SIG-M5 treated with dmso at 0.1 percent for 504 hours (cell line): ENCODE results near the gene LIAS.
"Not testable (repeated sequence)": the region's sequence is repeated elsewhere in the genome, so short reads cannot be mapped to it uniquely, and the experiment has no call there.

ENCODE experiments used
- DNase-seq: peaks from one replicate; lab custom pipeline; 2025; ENCODE audit not compliant: unreplicated experiment; lab: John Stamatoyannopoulos, UW

Gene LIAS

DNA sequence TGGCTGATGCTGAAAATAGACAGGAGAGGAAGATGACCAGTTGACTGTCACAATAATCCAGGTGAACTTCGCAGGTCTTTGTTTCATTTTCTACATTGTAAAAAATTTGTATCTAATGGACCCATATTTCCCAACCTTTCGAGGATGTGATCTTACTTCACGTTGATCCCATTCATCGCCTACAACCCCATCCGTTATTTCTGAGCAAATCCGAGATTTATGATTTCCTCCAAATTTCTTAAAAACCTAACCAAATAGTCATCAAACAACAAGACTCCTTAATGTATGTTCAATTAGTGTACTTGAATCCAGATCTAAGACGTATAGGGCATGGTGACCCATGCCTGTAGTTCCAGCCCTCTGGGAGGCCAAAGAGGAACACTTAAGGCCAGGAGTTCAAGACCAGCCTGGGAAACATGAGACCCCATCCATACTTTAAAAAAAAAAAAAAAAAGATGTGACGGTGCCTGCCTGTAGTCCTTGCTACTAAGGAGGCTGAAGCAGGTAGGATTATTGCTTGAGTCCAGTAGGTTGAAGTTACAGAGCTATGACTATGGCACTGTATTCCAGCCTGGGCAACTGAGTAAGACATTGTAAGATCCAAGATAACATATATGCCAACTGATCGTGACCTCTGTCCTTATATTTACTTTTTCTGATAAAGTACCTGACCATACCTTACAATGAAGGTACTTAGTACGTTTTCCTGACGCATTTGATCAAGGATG is 5.8 kb upstream of the LIAS start:
- DNase-seq = no peak

DNA sequence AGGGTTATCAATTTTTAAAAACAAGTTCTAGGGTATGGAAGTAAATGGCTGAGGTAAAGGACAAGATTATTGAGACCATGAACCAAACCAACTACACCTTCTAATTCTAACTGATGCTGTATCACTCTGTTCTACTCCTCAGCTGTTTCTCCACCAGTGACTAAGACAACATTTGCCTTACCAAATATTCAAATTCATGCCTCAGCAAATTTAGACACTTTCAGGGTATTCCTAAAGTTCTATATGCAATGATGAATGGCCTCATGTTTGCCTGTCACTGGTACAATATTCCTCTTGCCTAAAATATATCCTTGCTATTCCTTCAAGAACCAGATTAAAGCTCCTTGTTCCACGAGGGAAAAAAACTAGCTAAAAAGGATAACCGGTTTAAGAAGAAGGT is 5.1 kb upstream of the LIAS start:
- DNase-seq = no peak

DNA sequence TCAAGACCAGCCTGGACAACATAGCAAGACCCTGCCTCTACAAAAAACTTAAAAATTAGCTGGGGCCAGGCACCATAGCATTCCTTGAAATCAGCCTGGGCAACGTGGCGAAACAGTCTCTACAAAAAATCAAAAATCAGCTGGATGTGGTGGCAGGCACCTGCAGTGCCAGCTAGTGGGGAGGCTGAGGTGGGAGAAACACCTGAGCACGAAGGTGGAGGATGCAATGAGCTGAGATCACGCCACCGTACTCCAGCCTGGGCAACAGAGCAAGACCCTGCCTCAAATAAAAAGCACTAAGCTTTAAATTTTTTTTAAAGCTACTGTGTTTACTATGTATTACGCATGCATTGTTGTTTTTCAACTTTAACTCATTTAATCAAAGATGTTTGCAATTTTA is 3.4 kb upstream of the LIAS start:
- DNase-seq = no peak

DNA sequence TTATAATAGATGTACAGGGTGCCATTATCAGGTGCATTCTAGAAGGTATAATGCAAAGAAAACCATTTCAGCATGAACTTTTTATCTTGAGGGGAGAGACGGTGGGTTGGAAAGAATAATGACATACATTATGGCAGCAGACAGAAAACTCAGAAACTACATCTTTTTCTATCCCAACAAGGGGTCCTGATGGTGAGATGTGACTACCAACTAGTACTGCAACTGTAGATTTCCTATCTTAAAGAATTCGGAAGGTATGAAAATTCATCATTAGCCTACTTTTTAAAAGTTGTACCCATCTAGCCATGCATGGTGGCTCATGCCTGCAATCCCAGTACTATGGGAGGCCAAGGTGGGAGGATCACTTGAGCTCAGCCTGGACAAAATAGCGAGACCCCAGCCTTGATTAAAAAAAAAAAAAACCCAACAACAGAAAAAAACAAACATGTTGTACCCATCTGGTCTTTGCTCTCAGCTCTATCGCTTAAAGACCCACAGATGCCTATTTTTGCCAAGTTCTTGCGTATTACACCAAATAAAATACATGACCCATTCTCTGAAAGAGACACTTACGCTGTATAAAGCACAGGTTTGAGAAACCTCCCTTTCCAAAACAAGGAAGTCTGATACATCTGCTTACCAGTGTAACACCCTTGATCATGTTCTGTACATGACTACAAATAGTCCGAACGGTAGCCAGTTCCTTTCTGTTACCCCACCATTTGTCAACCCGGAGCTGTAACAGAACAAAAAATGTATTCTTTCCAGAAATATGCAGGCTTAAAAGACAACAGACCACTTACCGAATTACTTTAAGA is 1.7 kb upstream of the LIAS start:
- no peak for DNase-seq

DNA sequence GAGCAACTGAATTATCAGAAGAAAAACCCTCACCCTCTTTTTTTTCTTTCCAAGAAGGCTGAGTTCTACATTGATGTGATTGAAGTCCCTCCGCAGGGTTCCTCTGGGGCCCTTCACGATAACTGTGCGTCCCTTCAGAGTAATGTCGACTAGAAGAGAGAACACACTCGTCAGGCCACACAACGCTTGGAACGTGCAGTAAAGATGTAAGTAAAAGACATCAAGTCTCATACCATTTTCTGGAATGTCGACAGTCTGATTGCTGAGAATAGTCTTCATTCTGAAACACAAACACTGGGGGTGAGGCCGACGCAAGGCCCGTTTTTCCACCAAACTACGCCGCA is 723 bp upstream of the LIAS start:
- DNase-seq = not testable (repeated sequence)

DNA sequence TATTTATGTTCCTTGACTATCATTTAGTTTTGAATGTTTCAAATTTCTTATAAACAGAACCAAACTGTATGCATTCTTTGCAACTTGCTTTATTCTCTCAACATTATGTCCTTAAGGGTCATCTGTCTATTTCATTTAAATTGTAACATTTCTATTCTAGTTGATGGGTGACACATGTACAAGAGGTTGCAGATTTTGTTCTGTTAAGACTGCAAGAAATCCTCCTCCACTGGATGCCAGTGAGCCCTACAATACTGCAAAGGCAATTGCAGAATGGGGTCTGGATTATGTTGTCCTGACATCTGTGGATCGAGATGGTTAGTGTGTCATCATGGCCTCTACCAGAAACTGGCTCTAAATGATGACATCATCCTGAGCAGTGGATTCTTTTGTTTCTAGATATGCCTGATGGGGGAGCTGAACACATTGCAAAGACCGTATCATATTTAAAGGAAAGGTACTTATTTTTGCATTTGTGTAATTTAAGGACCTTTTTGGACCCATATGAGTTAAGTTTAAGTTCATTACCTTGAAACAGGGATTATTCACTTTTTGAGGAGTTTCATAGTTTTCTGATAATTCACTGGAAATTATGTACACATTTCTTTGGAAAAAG is 6.1 kb downstream of the LIAS start:
- peak; percentile 65 for DNase-seq

DNA sequence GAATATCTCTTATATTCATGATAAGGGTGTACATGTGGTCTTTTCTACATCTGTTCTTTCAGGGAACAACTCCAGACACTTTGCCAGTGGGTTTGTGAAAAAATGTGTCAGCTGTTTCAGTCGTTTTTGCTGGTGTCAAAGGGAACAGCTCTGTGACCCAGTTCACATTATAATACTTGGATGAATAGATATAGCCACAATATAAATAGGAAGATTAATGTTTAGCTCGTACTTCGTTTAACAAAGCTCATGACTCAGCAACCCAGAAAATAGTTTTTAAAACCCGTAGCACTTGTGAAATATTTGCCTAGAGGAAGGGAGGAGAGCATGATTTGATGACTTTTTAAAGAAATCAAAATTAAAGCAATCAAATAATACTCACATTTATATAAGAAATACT is 7.9 kb downstream of the LIAS start:
- no peak for DNase-seq

DNA sequence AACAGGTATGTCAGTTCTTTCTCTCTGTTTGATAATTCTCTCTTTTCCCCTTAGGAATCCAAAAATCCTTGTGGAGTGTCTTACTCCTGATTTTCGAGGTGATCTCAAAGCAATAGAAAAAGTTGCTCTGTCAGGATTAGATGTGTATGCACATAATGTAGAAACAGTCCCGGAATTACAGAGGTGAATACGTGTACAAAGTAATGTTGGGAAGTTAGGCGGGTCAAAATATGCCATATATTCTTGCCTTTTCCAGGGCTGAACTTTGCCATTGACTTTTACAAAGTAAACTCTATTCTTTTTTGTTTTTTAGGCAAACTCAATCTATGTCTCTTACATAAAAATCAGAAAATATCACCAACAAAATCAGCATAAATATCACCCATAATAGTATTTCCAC is 8.6 kb downstream of the LIAS start:
- DNase-seq = no peak

DNA sequence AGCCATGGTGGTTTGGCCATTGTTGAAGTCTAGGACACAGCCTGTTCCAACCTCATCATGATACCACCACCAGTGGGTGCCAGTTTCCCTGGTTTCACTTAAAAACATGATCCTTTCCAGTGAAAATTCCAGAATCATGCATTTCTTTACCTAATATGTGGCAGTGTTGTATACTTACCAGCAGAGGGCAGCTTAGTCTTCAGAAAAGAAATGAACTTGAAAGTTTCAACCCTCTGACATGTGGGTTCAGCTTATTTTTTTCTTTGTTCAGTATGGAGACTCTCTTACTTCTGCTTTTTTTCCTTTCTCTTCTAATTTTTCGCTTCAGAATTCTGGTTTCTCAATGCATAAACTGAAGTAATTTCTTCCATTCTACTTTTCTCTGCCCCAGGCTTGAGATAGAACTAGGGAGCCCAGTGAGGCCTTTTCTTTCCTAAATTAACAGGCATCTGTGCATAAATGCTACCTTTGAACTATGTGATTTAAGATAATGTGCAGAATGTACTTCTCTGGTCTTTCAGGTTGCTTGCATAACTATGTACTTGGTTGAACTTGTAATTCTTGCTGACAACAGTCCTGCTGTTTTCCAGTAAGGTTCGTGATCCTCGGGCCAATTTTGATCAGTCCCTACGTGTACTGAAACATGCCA is 10.7 kb downstream of the LIAS start:
- DNase-seq = peak; percentile 93

DNA sequence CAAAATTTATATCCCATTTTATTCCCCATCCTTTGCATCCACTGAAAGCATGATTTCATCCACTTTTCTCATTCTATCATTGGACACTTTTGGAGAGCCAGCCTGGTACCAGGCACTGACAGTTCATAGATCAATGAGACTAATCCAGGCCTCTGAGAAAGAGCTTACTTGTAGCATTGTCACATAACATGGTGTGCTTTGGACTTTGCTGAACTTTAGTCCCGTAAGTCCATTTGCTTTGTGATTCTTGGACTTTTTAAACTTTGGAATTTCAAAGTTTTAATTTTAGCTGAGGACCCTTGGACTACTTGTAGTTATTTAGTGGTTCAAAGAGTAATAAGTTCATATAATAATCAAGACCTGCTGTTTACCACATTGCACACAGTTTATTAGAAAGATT is 11.5 kb downstream of the LIAS start:
- no peak for DNase-seq

DNA sequence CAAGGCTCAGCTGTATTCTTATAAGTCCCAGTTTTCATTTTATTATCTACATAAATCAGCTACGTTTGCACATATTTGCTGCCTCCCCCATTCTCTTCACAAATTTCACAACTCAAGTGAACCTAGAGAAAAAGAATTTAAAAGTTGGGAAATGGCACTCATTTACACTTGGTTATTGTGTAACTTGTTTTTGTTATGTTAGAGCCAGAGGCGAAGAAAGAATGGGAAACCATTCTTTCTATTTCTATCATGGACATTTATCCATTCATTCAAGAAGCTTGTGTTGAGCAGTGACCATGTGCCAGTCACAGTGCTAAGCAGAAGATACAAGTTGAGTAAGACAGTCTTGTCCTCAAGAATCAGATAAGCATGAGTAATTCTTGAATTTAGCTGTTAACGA is 13.5 kb downstream of the LIAS start:
- DNase-seq = no peak

DNA sequence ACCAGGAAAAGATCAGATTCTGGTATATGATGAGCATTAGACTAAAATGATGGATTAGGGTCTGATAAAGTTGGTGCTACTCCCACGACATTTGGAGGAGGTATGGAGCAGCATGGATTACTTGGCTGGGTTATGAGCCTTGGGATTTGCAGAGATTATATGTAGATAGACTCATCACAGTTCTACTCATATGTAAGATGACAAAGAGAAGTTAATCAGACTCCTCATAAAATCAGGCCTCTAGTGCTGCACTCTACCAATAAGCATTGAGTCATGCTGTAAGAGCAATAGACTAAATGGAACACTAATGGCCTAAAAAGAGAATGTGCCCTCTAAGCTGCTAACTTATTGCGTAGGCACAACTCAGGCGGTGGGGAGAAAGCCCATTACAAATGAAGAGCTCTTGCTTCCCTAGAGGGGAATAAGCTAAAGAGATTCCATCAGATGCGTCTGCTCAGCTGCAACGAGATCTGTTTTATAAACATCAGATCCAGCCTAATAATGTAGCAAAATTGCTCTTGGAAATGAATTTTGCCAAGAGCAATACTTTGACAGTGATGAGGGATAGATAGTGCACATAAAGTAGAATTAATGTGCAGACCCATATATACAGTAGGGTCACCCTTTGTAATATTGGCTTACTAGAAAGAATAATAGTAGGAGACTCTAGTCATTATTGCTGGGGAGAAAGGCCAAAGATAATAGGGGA is 17.5 kb downstream of the LIAS start:
- DNase-seq = no peak

DNA sequence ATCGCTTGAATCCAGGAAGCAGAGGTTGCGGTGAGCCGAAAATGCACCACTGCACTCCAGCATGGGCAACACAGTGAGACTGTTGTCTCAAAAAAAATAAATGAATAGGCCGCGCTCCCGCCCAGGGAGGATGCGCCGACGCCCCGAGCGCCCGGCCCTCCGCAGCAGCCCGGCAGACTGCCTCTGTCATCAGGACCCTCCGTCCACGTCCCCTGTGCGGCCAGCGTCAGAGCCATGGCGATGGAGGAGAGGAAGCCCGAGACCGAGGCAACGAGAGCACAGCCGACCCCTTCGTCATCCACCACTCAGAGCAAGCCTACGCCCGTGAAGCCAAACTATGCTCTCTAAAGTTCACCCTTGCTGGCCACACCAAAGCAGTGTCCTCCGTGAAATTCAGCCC is 21.4 kb downstream of the LIAS start:
- no peak for DNase-seq

DNA sequence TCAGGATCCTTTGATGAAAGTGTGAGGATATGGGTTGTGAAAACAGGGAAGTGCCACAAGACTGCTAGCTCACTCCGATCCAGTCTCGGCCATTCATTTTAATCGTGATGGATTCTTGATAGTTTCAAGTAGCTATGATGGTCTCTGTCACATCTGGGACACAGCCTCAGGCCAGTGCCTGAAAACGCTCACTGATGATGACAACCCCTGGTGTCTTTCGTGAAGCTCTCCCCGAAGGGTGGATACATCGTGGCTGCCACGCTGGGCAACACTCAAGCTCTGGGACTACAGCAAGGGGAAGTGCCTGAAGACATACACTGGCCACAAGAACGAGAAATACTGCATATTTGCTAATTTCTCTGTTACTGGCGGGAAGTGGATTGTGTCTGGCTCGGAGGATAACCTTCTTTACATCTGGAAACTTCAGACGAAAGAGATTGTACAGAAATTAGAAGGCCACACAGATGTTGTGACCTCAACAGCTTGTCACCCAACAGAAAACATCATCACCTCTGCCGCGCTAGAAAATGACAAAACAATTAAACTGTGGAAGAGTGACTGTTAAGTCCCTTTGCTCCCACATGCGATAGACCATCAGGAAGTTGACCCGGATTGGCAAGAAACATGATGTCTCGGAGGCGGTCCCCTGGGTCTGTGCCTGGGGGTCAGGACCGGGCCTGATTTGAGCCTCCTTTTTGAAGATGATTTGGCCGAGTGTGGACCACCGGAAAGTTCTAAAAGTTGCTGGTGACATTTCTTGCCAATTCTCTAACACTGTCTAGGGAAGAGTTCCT is 22.2 kb downstream of the LIAS start:
- DNase-seq = peak; percentile 15

DNA sequence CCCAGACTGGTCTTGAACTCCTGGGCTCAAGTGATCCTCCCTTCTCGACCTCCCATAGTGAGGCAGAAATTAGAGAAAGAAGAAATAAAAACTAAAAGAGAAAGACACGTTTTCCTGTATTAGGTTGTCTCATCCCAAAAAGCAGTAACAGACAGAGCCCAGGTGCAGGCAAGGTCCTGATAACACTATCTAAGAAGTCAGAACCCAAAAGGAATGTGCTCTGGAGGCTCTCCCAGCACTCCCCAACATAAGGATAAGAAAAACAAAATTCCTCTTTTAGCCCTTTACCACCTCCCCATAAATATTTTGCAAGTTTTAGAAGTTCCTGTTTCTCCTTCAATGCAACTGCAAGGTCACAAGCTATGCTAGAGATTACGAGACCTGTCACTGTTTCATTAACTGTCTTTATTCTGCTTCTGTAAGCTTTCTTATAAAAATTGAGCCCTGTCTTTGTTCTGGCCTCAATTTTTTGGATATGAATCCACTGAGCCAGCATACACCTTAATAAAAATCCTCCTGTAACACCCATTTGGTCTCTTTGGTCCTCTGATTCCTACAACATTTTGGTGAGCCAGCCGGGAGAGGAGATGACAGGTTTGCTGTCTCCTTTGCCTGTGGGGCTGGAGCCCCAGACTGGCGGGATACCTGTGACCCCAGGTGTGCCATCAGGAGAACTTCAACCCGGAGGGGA is 25.9 kb downstream of the LIAS start:
- peak; percentile 66 for DNase-seq

DNA sequence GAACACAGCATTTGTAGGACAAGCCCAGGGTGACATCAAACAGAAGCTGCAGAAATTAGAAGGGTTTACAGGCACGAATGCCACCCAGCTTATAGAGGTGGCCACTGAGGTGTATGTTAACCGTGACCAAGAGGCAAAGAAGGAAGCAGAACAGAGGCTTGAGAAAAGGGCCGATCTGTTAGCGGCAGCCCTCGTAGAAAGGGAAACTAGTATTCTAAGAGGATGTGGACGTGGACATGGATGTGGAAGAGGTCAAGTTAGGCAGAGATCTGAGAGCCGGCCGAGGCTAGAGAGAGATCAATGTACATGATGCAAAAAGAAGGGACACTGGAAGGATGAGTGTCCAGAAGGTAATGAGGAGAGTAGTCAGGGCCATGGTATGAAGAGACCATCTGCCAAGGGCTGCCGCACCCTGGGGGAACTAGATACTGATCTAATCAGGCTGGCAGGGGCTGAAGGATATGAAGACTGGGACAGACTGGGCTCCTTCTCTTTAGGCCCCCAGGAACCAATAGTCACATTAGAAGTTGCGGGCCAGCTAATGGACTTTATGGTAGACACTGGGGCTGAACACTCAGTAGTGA is 27.5 kb downstream of the LIAS start:
- no peak for DNase-seq

DNA sequence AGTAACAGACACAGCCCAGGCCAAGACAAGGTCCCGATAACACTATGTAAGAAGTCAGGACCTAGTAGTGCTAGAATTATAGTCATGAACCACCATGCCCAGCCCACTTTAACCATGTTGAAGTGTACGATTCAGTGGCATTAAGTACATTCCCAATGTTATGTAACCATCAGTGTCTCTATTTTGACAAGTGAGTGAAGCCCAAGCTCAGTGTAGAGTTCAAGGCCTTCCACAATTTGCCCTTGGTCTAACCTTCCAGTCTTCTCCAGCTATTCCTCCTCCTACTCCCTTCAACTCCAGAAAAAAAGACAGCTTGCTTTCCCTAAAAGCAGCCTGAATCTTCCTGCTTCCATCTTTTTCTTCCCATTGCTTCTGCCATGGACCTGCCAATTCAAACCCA is 31.5 kb downstream of the LIAS start:
- no peak for DNase-seq

DNA sequence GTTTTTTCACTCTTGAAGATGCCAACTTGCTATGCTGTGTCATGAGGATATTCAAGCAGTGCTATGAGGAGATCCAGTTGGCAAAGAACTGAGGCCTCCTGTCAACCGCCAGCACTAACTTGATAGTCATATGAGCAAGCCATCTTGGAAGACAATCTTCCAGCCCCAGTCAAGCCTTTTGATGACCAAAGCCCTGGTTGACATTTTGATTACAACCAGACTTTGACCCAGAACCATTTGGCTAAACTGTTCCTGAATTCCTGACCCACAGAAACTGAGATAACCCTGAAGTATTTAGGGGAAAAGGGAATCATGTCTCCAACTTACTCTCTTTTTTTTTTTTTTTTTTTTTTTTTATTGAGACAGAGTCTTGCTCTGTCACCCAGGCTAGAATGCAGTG is 35.5 kb downstream of the LIAS start:
- no peak for DNase-seq

DNA sequence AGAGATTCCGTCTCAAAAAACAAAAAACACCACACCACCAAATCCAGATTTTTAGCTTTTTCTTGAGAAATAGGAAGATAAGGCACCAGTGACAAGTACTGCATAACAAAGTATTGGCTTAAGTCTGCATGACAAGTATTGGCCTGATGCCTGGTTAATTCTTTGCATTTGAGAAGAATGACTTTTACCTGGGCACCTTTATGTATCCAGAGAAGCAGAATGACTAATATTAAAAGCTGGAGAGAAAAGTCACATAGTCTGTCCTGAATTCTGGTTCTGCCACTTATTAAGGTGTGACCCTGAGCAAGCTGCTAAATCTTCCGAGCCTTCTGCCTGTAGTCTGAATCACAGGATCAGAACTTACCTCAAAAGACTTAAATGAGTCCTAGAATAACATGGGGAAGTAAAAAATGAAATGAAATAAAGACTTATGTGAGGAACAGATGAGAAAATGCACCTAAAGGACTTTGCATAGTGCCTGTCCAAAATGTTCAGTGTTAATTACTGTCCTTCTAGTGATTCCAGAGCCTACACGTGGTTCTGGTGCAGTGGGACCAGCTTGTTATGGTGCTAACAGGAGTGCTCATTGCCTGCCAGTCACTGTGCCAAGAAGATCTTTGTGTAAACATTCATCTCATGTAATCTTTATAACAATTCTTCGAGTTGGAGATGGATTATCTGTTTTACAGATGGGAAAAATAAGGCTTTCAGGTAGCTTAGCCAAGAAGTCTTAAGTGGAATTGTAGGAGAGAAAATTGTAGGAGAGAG is 36.8 kb downstream of the LIAS start:
- DNase-seq = peak; percentile 16
